GM23338 (cell line): ENCODE results near the gene KIF6. TPM values are rescaled to one million over a fixed set of nuclear protein-coding genes. Genes with fewer than 3 reads are reported as not detected.

Experiments used
- ATAC-seq: fragments of 200-7000 bp; cut with Tn5 transposase; 3 replicates; pipeline ENCODE4 v1.9.1; 2020
- DNase-seq: peaks from one replicate; pipeline ENCODE4 v3.0.0-alpha.2; 2015; ENCODE audit warnings: low spot score
- H2AFZ ChIP-seq: fragments of 200-600 bp; sonication (generic); 2 replicates; pipeline ENCODE4 v1.8.0; 2016; ENCODE audit warnings: antibody characterized with exemption, mild to moderate bottlenecking, moderate library complexity
- H3F3A ChIP-seq: fragments of 200-600 bp; sonication (generic); replicated peaks from 2 replicates; pipeline ENCODE4 v1.8.0; 2017; ENCODE audit warnings: antibody characterized with exemption, mixed run types, low read depth
- H3K27ac ChIP-seq: fragments of 200-600 bp; sonication (generic); 2 replicates; pipeline ENCODE4 v1.6.1; 2016; ENCODE audit warnings: low read depth
- H3K27me3 ChIP-seq: fragments of 200-600 bp; sonication (generic); 2 replicates; pipeline ENCODE4 v1.8.0; 2016; ENCODE audit warnings: mild to moderate bottlenecking, mixed run types, moderate library complexity; ENCODE audit not compliant: insufficient read depth
- H3K36me3 ChIP-seq: fragments of 200-600 bp; sonication (generic); 2 replicates; pipeline ENCODE4 v1.8.0; 2016; ENCODE audit warnings: mild to moderate bottlenecking; ENCODE audit not compliant: insufficient read depth
- H3K4me1 ChIP-seq: fragments of 200-600 bp; sonication (generic); 2 replicates; pipeline ENCODE4 v1.8.0; 2016; ENCODE audit warnings: mild to moderate bottlenecking, moderate library complexity; ENCODE audit not compliant: insufficient read depth
- H3K4me2 ChIP-seq: fragments of 200-600 bp; sonication (generic); 2 replicates; pipeline ENCODE4 v1.7.1; 2017; ENCODE audit warnings: mixed run types
- H3K4me3 ChIP-seq: fragments of 200-600 bp; sonication (generic); 2 replicates; pipeline ENCODE4 v1.6.1; 2016; ENCODE audit warnings: mixed run types
- H3K79me2 ChIP-seq: fragments of 200-600 bp; sonication (generic); replicated peaks from 2 replicates; pipeline ENCODE4 v1.8.0; 2017; ENCODE audit warnings: mild to moderate bottlenecking; ENCODE audit not compliant: insufficient read depth
- H3K9me2 ChIP-seq: fragments of 200-600 bp; sonication (generic); 2 replicates; pipeline ENCODE4 v1.8.0; 2017; ENCODE audit not compliant: insufficient read depth
- H4K20me1 ChIP-seq: fragments of 200-600 bp; sonication (generic); replicated peaks from 2 replicates; pipeline ENCODE4 v1.8.0; 2017; ENCODE audit warnings: mild to moderate bottlenecking; ENCODE audit not compliant: insufficient read depth
- H3K27ac Mint-ChIP-seq: 2 replicates; pipeline ENCODE4 v1.8.0; 2020; ENCODE audit warnings: inconsistent platforms, mild to moderate bottlenecking, moderate library complexity, mixed read lengths
- H3K27me3 Mint-ChIP-seq: 3 replicates; pipeline ENCODE4 v1.8.0; 2022; ENCODE audit warnings: low read depth, mild to moderate bottlenecking, moderate library complexity, mixed read lengths, inconsistent platforms; ENCODE audit not compliant: insufficient read depth, poor library complexity
- H3K36me3 Mint-ChIP-seq: 3 replicates; pipeline ENCODE4 v1.8.0; 2021; ENCODE audit warnings: low read depth, mild to moderate bottlenecking, inconsistent platforms, moderate library complexity, mixed read lengths
- H3K4me1 Mint-ChIP-seq: 3 replicates; pipeline ENCODE4 v1.8.0; 2020; ENCODE audit warnings: mild to moderate bottlenecking, inconsistent platforms, mixed read lengths
- H3K4me3 Mint-ChIP-seq: 3 replicates; pipeline ENCODE4 v1.8.0; 2021; ENCODE audit warnings: moderate library complexity, mild to moderate bottlenecking, inconsistent platforms, mixed read lengths
- H3K9me3 Mint-ChIP-seq: 3 replicates; pipeline ENCODE4 v1.8.0; 2020; ENCODE audit warnings: moderate library complexity, mild to moderate bottlenecking, inconsistent platforms, mixed read lengths
- CREB1 ChIP-seq: fragments of 250-450 bp; sonication (Bioruptor Pico); IDR thresholded peaks from 2 replicates; pipeline ENCODE4 v1.5.0; 2020; ENCODE audit warnings: low read depth, mild to moderate bottlenecking, moderate library complexity
- CTCF ChIP-seq, 2 experiments: fragments of 200-600 bp in 1 of 2; sonication (generic) in 1 of 2; conservative IDR thresholded peaks; 2 replicates each; pipeline versions ENCODE4 v1.5.1 to v1.6.1; 2016 to 2017; ENCODE audit warnings: antibody characterized with exemption in 2 of 2, low read depth in 2 of 2, mild to moderate bottlenecking in 2 of 2, moderate library complexity in 1 of 2
- ETS1 ChIP-seq: IDR thresholded peaks from 2 replicates; pipeline ENCODE4 v1.6.1; 2016; ENCODE audit warnings: antibody characterized with exemption
- EZH2 ChIP-seq: fragments of 200-600 bp; sonication (generic); IDR thresholded peaks from one replicate; pipeline ENCODE4 v1.8.0; 2017; ENCODE audit warnings: antibody characterized with exemption, mild to moderate bottlenecking, low read depth; ENCODE audit not compliant: unreplicated experiment
- EZH2phosphoT487 ChIP-seq: fragments of 200-600 bp; sonication (generic); IDR thresholded peaks from one replicate; pipeline ENCODE4 v1.8.1; 2018; ENCODE audit warnings: antibody characterized with exemption; ENCODE audit not compliant: unreplicated experiment
- JUNB ChIP-seq: IDR thresholded peaks from one replicate; pipeline ENCODE4 v1.6.1; 2016; ENCODE audit warnings: antibody characterized with exemption; ENCODE audit not compliant: unreplicated experiment
- NANOG ChIP-seq: IDR thresholded peaks from 2 replicates; pipeline ENCODE4 v1.6.1; 2016; ENCODE audit warnings: antibody characterized with exemption, borderline replicate concordance
- POLR2AphosphoS5 ChIP-seq: IDR thresholded peaks from 2 replicates; pipeline ENCODE4 v1.6.1; 2016; ENCODE audit warnings: antibody characterized with exemption, low read depth
- REST ChIP-seq: IDR thresholded peaks from one replicate; pipeline ENCODE4 v1.6.1; 2018; ENCODE audit warnings: antibody characterized with exemption; ENCODE audit not compliant: unreplicated experiment
- STAT1 ChIP-seq: IDR thresholded peaks from one replicate; pipeline ENCODE4 v1.6.1; 2016; ENCODE audit warnings: antibody characterized with exemption; ENCODE audit not compliant: unreplicated experiment
- ZNF114 ChIP-seq: fragments of 250-450 bp; sonication (Bioruptor Pico); IDR thresholded peaks from 2 replicates; pipeline ENCODE4 v1.5.0; 2020; ENCODE audit warnings: mild to moderate bottlenecking, moderate library complexity
- ZNF331 ChIP-seq: fragments of 250-450 bp; sonication (Bioruptor Pico); IDR thresholded peaks from 2 replicates; pipeline ENCODE4 v1.5.0; 2020; ENCODE audit warnings: low read depth, mild to moderate bottlenecking, moderate library complexity
- polyA plus RNA-seq: library from polyadenylated mRNA; unstranded; fragments of >200 nt; fragmentation: Nextera tagmentation; extraction: Ambion mirVana; gene quantifications from 2 replicates; pipeline ENCODE4 v1.2.1, GENCODE V29; 2016
- total RNA-seq: library from RNA; depleted of rRNA; stranded (reverse); fragments of >200 nt; shearing (Covaris generic); gene quantifications from 2 replicates; pipeline ENCODE4 v1.2.3, GENCODE V29; 2014

Gene KIF6
- total and polyA plus RNA-seq, 2 experiments from 2014 or later: 0.87 to 1.7 TPM

- no peaks in the 10 kb centered on the region for H3F3A ChIP-seq
- H4K20me1 ChIP-seq: no peaks in the 10 kb centered on the region
- H3K27me3 ChIP-seq: no peaks in the 10 kb centered on the region
- no peak overlapping the region for H3K4me3 Mint-ChIP-seq
- peaks cover 5% of the 10 kb centered on the region for H3K9me2 ChIP-seq
- no peaks in the 10 kb centered on the region for H3K4me1 Mint-ChIP-seq
- no peak overlapping the region for H3K27ac Mint-ChIP-seq
- peaks cover 2% of the 10 kb centered on the region for H3K27me3 Mint-ChIP-seq
- H3K4me3 ChIP-seq: no peak overlapping the region
- H3K79me2 ChIP-seq: no peaks in the 10 kb centered on the region
- H3K36me3 ChIP-seq: no peaks in the 10 kb centered on the region
- H3K27ac ChIP-seq: no peak overlapping the region
- H3K4me1 ChIP-seq: no peaks in the 10 kb centered on the region
- no peak overlapping the region for H3K4me2 ChIP-seq
- ATAC-seq: no peak
- no peak for DNase-seq
- H3K9me3 Mint-ChIP-seq: peaks cover 2% of the 10 kb centered on the region; the same call in 1 of the 3 replicates
- TF ChIP-seq ZNF331 (CRISPR knock-in tag): no peak
- no peak for TF ChIP-seq ETS1
- TF ChIP-seq STAT1: no peak
- no peak for TF ChIP-seq NANOG
- TF ChIP-seq ZNF114 (CRISPR knock-in tag): no peak
- no peak for TF ChIP-seq EZH2phosphoT487
- TF ChIP-seq CREB1 (CRISPR knock-in tag): no peak
- no peak for TF ChIP-seq CTCF (conservative IDR thresholded peaks at IDR 0.05; ENCODE audit: low read depth in 2 of 2)
- no peak overlapping the region for H2AFZ ChIP-seq
- H3K36me3 Mint-ChIP-seq: no peaks in the 10 kb centered on the region
These were observed 261.1 kb downstream of the KIF6 start for GRCh38 chr6:39464067-39464466.

DNA sequence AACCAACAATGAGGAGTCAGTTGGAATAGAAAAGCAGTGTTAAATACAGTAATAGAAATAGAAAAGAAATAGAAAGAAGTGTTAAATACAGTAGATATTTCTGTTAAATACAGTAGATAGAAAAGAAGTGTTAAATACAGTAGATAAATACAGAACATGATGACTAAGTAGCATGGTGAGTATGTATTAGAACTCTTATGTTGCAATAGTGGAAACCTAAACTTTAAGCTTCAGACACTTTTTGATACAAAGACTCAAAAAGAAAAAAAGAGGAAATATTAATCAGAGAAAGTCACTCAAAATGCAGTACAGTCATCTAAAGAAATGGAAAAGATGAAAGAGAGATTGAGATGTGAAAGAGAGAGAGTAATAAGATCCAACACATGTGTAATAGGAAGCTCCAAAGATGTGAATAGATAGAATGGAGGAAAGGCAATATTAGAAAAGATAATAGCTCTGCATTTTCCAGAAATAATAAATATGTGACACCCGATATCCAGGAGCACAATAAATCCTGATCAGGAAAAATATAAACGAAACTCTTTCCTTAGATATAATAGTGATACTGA, 271.2 kb downstream of the KIF6 start:
- H4K20me1 ChIP-seq: no peaks in the 10 kb centered on the region
- Mint-ChIP-seq H3K4me1 (peaks cover 3% of the 10 kb centered on the region; the same call in 1 of the 3 replicates), H3K27me3 (peaks cover 4% of the 10 kb centered on the region), H3K9me3 (peaks cover 16% of the 10 kb centered on the region), H3K4me3 (no peak overlapping the region), H3K27ac (no peak overlapping the region), H3K36me3 (peaks cover 9% of the 10 kb centered on the region)
- H3K4me1 ChIP-seq: no peaks in the 10 kb centered on the region
- peak overlapping the region; percentile 46 for H3K4me3 ChIP-seq
- no peaks in the 10 kb centered on the region for H3F3A ChIP-seq
- DNase-seq (no peak), ATAC-seq (no peak)
- peak overlapping the region; percentile 57; the same call in 1 of the 2 replicates for H3K4me2 ChIP-seq
- H3K27me3 ChIP-seq: no peaks in the 10 kb centered on the region
- H3K27ac ChIP-seq: no peak overlapping the region
- H2AFZ ChIP-seq: no peak overlapping the region
- H3K79me2 ChIP-seq: no peaks in the 10 kb centered on the region
- H3K9me2 ChIP-seq: no peaks in the 10 kb centered on the region
- H3K36me3 ChIP-seq: no peaks in the 10 kb centered on the region
- no peak for TF ChIP-seq EZH2phosphoT487
- no peak for TF ChIP-seq ZNF331 (CRISPR knock-in tag)
- TF ChIP-seq CREB1 (CRISPR knock-in tag): no peak
- no peak for TF ChIP-seq REST
- no peak for TF ChIP-seq CTCF (conservative IDR thresholded peaks at IDR 0.05; ENCODE audit: low read depth in 2 of 2)
- TF ChIP-seq JUNB: no peak
- TF ChIP-seq ZNF114 (CRISPR knock-in tag): no peak
- TF ChIP-seq EZH2: no peak
- TF ChIP-seq NANOG: no peak
- no peak for TF ChIP-seq STAT1
- TF ChIP-seq ETS1: no peak
- TF ChIP-seq POLR2AphosphoS5: no peak
